Mesenchymal stem cell (in vitro differentiated cells and primary cell): ENCODE data around the gene DERL3.

Source experiments
- DNase-seq: peaks from one replicate; pipeline ENCODE4 v3.0.0-alpha.2; 2013
- H2AFZ ChIP-seq: one replicate; pipeline ENCODE4 v1.6.1; 2013; ENCODE audit warnings: low read depth, mild to moderate bottlenecking, control low read depth, inconsistent platforms, low read length, moderate library complexity
- H2AK5ac ChIP-seq: 2 replicates; pipeline ENCODE4 v1.6.1; 2013; ENCODE audit warnings: low read length, moderate library complexity, mild to moderate bottlenecking, inconsistent platforms; ENCODE audit not compliant: severe bottlenecking
- H2BK120ac ChIP-seq: one replicate; pipeline ENCODE4 v1.6.1; 2013; ENCODE audit warnings: low read depth, mild to moderate bottlenecking, inconsistent platforms, low read length, moderate library complexity
- H2BK12ac ChIP-seq, 2 experiments: one replicate each; pipeline ENCODE4 v1.6.1; 2013; ENCODE audit warnings: inconsistent platforms in 2 of 2, low read length in 2 of 2, mild to moderate bottlenecking in 2 of 2, moderate library complexity in 2 of 2, control low read depth in 1 of 2
- H2BK15ac ChIP-seq: one replicate; pipeline ENCODE4 v1.6.1; 2013; ENCODE audit warnings: mild to moderate bottlenecking, low read depth, inconsistent platforms; ENCODE audit not compliant: poor library complexity, severe bottlenecking
- H2BK5ac ChIP-seq: 2 replicates; pipeline ENCODE4 v1.6.1; 2013; ENCODE audit warnings: low read depth, mild to moderate bottlenecking, low read length, control low read depth, inconsistent platforms; ENCODE audit not compliant: poor library complexity, severe bottlenecking
- H3K14ac ChIP-seq, 2 experiments: one replicate each; pipeline ENCODE4 v1.6.1; 2013; ENCODE audit warnings: inconsistent platforms in 2 of 2, low read length in 2 of 2, control low read depth in 1 of 2, mild to moderate bottlenecking in 1 of 2, moderate library complexity in 1 of 2
- H3K18ac ChIP-seq, 2 experiments: one replicate each; pipeline ENCODE4 v1.6.1; 2013; ENCODE audit warnings: inconsistent platforms in 2 of 2, low read length in 2 of 2, control low read depth in 1 of 2, low read depth in 1 of 2, mild to moderate bottlenecking in 1 of 2
- H3K23ac ChIP-seq, 2 experiments: one replicate each; pipeline ENCODE4 v1.6.1; 2013; ENCODE audit warnings: inconsistent platforms in 2 of 2, low read length in 2 of 2, mild to moderate bottlenecking in 2 of 2, moderate library complexity in 2 of 2, control low read depth in 1 of 2
- H3K27ac ChIP-seq: 2 replicates; pipeline ENCODE4 v1.5.1; 2013; ENCODE audit warnings: mild to moderate bottlenecking, moderate library complexity, low read length, control low read depth, inconsistent platforms; ENCODE audit not compliant: poor library complexity, severe bottlenecking
- H3K27me3 ChIP-seq, 2 experiments: 2 replicates each; pipeline versions ENCODE4 v1.6.1 to v1.7.0; 2013; ENCODE audit warnings: low read length in 2 of 2, mild to moderate bottlenecking in 2 of 2, moderate library complexity in 2 of 2, control low read depth in 1 of 2, inconsistent platforms in 1 of 2; ENCODE audit not compliant: control insufficient read depth in 1 of 2, insufficient read depth in 1 of 2
- H3K36me3 ChIP-seq, 2 experiments: 2 replicates each; pipeline versions ENCODE4 v1.6.1 to v1.7.0; 2013; ENCODE audit warnings: low read length in 2 of 2, control low read depth in 1 of 2, inconsistent platforms in 1 of 2, low read depth in 1 of 2, mild to moderate bottlenecking in 1 of 2; ENCODE audit not compliant: insufficient read depth in 2 of 2, control insufficient read depth in 1 of 2
- H3K4ac ChIP-seq, 2 experiments: one replicate each; pipeline ENCODE4 v1.6.1; 2013; ENCODE audit warnings: inconsistent platforms in 2 of 2, low read length in 2 of 2, mild to moderate bottlenecking in 2 of 2, moderate library complexity in 2 of 2, control low read depth in 1 of 2, low read depth in 1 of 2
- H3K4me1 ChIP-seq: 2 replicates; pipeline ENCODE4 v1.6.1; 2013; ENCODE audit warnings: low read depth, low read length, control low read depth; ENCODE audit not compliant: control insufficient read depth, insufficient read depth
- H3K4me2 ChIP-seq: 2 replicates; pipeline ENCODE4 v1.6.1; 2013; ENCODE audit warnings: low read length, mild to moderate bottlenecking, inconsistent platforms; ENCODE audit not compliant: poor library complexity, severe bottlenecking
- H3K4me3 ChIP-seq, 2 experiments: 2 replicates each; pipeline versions ENCODE4 v1.5.1 to v1.7.0; 2013; ENCODE audit warnings: low read length in 2 of 2, mild to moderate bottlenecking in 2 of 2, control low read depth in 1 of 2, low read depth in 1 of 2; ENCODE audit not compliant: insufficient read depth in 1 of 2
- H3K79me1 ChIP-seq: replicated peaks from 2 replicates; pipeline ENCODE4 v1.6.1; 2013; ENCODE audit warnings: mild to moderate bottlenecking, control low read depth, low read length, inconsistent platforms; ENCODE audit not compliant: poor library complexity, severe bottlenecking
- H3K9ac ChIP-seq: 2 replicates; pipeline ENCODE4 v1.7.0; 2013; ENCODE audit warnings: mild to moderate bottlenecking, low read length, moderate library complexity
- H3K9me3 ChIP-seq: 2 replicates; pipeline ENCODE4 v1.7.0; 2013; ENCODE audit warnings: mild to moderate bottlenecking, low read length; ENCODE audit not compliant: control insufficient read depth
- H4K8ac ChIP-seq: one replicate; pipeline ENCODE4 v1.6.1; 2013; ENCODE audit warnings: inconsistent platforms, mild to moderate bottlenecking, low read length, moderate library complexity
- H4K91ac ChIP-seq: one replicate; pipeline ENCODE4 v1.6.1; 2013; ENCODE audit warnings: mild to moderate bottlenecking, low read length, inconsistent platforms
- WGBS: methylation state at CpG from one replicate; pipeline ENCODE4 v1.1.7; 2013; ENCODE audit warnings: mixed read lengths; 5-methylcytosine and 5-hydroxymethylcytosine counted together

The DERL3 gene

GRCh38 chr22:23841292-23841691 is 2.5 kb upstream of the DERL3 start:
- Histone ChIP-seq H3K79me1 (no peaks in the 10 kb centered on the region), H3K36me3 (peaks cover 16 to 20% of the 10 kb centered on the region in 2 experiments), H3K4me2 (no peak overlapping the region), H3K4me1 (peaks cover 34% of the 10 kb centered on the region), H3K18ac (peak overlapping the region in 1 of 2 experiments; percentile 1), H4K91ac (peak overlapping the region; percentile 70), H2BK12ac (peak overlapping the region in 1 of 2 experiments; percentile 64), H3K9me3 (no peaks in the 10 kb centered on the region), H3K23ac (no peak overlapping the region), H4K8ac (no peak overlapping the region), H2BK5ac (no peak overlapping the region), H2AK5ac (no peak overlapping the region), H2BK120ac (no peak overlapping the region), H2BK15ac (no peak overlapping the region), H3K27me3 (peaks cover 0 to 11% of the 10 kb centered on the region in 2 experiments), H3K27ac (no peak overlapping the region), H3K14ac (no peak overlapping the region), H2AFZ (no peak overlapping the region), H3K4ac (peak overlapping the region in 1 of 2 experiments; percentile 35), H3K9ac (no peak overlapping the region), H3K4me3 (no peak overlapping the region)
- no peak for DNase-seq
- WGBS = 88% methylated on average over 5 of the region's 5 CpGs

GRCh38 chr22:23840026-23840425 is 1.2 kb upstream of the DERL3 start:
- no peak for DNase-seq
- WGBS = 89% methylated on average over 7 of the region's 7 CpGs
- no peak overlapping the region for H2AK5ac ChIP-seq
- H2BK12ac ChIP-seq = no peak overlapping the region
- H2BK120ac ChIP-seq = no peak overlapping the region
- no peaks in the 10 kb centered on the region for H3K9me3 ChIP-seq
- H3K36me3 ChIP-seq = peaks cover 29 to 33% of the 10 kb centered on the region in 2 experiments
- no peak overlapping the region for H4K91ac ChIP-seq
- H3K79me1 ChIP-seq = peaks cover 6% of the 10 kb centered on the region
- H2BK15ac ChIP-seq = no peak overlapping the region
- H3K4me2 ChIP-seq = no peak overlapping the region
- H3K27ac ChIP-seq = no peak overlapping the region
- no peak overlapping the region for H3K18ac ChIP-seq
- no peak overlapping the region for H2AFZ ChIP-seq
- H3K23ac ChIP-seq = no peak overlapping the region
- no peak overlapping the region for H3K4me3 ChIP-seq
- H2BK5ac ChIP-seq = no peak overlapping the region
- H3K27me3 ChIP-seq = peaks cover 0 to 11% of the 10 kb centered on the region in 2 experiments
- H4K8ac ChIP-seq = no peak overlapping the region
- peaks cover 24% of the 10 kb centered on the region for H3K4me1 ChIP-seq
- H3K4ac ChIP-seq = no peak overlapping the region
- no peak overlapping the region for H3K14ac ChIP-seq
- H3K9ac ChIP-seq = no peak overlapping the region

- Histone ChIP-seq H2BK15ac (no peak overlapping the region), H3K27ac (no peak overlapping the region), H4K8ac (no peak overlapping the region), H3K4me3 (no peak overlapping the region), H3K18ac (no peak overlapping the region), H3K14ac (no peak overlapping the region), H3K4me2 (no peak overlapping the region), H2BK5ac (no peak overlapping the region), H3K4me1 (peaks cover 15% of the 10 kb centered on the region), H3K79me1 (peaks cover 14% of the 10 kb centered on the region), H3K4ac (no peak overlapping the region), H2AFZ (no peak overlapping the region), H4K91ac (no peak overlapping the region), H2BK120ac (no peak overlapping the region), H3K36me3 (peaks cover 42 to 50% of the 10 kb centered on the region in 2 experiments), H2AK5ac (no peak overlapping the region), H3K9me3 (no peaks in the 10 kb centered on the region), H3K27me3 (peaks cover 0 to 11% of the 10 kb centered on the region in 2 experiments), H3K23ac (no peak overlapping the region), H3K9ac (no peak overlapping the region), H2BK12ac (no peak overlapping the region)
- WGBS = 27% methylated on average over 41 of the region's 41 CpGs
- no peak for DNase-seq
Measured at GRCh38 chr22:23837911-23838680, 710 bp downstream of the DERL3 start.

GRCh38 chr22:23837496-23837859 is 1.3 kb downstream of the DERL3 start:
- H2AFZ ChIP-seq = no peak overlapping the region

More at GRCh38 chr22:23837496-23837859, 1.3 kb downstream of the DERL3 start:
- Histone ChIP-seq H3K18ac (no peak overlapping the region), H3K23ac (no peak overlapping the region), H3K27me3 (peaks cover 0 to 11% of the 10 kb centered on the region in 2 experiments), H3K4me2 (no peak overlapping the region), H4K91ac (no peak overlapping the region), H3K4me3 (no peak overlapping the region), H2BK120ac (no peak overlapping the region), H3K79me1 (peaks cover 20% of the 10 kb centered on the region), H3K4me1 (peaks cover 16% of the 10 kb centered on the region), H3K36me3 (peaks cover 44 to 56% of the 10 kb centered on the region in 2 experiments), H2BK5ac (no peak overlapping the region), H4K8ac (no peak overlapping the region), H3K9me3 (no peaks in the 10 kb centered on the region), H3K4ac (no peak overlapping the region), H3K9ac (no peak overlapping the region), H3K14ac (no peak overlapping the region), H2BK15ac (no peak overlapping the region), H2BK12ac (no peak overlapping the region), H2AK5ac (no peak overlapping the region), H3K27ac (no peak overlapping the region)
- WGBS = 89% methylated on average over 12 of the region's 12 CpGs
- no peak for DNase-seq
